Activated CD4-positive, alpha-beta T cell treated with anti-CD3 and anti-CD28 coated beads, Interleukin-2, amount 50 U/mL, for 4 hours (primary cell): ENCODE results near the gene PACSIN3.
A peak's percentile ranks its signal among the peaks of the same experiment; 100 is the strongest.

ENCODE experiments used
- DNase-seq, 2 experiments: peaks; one replicate each; pipeline ENCODE4 v3.0.0-alpha.2; 2020

The PACSIN3 gene

DNA sequence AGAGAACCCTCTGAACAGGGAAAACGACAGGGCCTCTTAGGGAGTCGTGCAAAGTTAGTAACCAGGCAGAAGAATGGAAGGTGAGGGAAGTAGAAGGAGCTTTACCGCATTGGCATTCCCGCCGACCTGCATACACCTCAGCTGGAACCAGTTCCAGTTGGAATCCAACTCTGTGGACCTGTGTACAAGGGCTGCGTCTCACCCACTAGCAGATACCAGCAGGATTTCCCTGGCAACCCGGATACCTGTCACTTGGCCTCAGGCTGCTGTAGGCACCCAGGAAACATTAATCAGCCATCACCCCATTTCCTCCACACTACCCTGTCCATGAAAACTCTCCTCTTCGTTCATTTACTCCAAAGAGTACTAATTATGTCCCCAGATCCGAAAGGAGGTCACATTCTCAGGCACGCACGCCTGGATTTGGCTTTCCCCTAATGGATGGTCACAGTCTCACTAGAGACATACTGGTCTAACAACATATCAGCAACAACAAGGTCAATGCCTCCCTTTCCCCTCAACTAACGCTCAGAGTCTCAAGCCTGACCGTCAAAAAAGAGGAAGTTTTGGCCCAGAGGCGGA is 10.4 kb downstream of the PACSIN3 start:
- DNase-seq = no peak

DNA sequence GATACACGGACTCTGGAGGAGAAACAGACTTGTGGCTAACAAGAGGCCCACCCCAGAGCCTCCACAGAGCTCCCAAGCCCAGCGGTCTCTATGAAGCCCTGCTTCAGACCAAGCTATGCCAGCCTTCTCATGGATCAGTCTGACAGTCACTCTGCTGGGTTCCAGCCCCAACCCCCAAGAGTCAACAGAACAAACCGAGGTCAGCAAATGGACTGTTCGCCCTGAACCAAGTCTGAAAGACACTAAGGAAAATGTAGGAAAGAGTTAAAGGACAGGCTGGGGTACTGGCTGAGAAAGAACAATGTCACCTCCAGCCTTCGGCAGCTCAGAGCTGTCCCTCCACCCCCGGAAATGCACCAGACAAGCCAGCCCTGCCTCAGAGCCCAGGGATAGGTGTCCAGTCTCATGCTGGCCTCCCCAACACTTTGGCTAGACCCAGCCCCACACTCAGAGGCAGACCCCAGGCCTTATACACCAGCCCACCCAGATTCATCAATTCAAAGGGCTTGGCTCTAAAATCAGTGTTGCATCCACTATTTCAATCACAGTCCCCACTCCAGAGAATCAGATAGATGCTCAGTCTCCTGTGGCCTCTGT is 13.4 kb downstream of the PACSIN3 start:
- DNase-seq = no peak

DNA sequence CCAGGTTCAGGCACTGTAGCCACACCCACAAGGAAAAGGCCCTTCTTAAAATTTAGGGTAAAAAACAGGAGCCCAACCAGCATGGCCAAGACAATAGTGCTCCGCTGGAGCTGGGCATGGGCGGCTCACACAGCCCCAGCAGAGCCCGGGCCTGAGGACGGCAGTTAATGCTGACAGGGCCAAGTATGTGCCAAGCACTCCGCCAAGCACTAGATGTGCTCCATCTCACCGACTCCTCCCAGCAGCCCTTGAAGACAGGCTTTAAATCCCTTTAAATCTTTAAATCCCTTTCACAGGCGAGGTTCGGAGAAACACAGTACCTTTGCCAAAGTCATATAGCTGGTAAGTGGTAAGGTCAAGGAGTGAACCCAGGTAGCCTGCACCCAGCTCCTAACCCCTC is 14.4 kb downstream of the PACSIN3 start:
- DNase-seq = no peak

DNA sequence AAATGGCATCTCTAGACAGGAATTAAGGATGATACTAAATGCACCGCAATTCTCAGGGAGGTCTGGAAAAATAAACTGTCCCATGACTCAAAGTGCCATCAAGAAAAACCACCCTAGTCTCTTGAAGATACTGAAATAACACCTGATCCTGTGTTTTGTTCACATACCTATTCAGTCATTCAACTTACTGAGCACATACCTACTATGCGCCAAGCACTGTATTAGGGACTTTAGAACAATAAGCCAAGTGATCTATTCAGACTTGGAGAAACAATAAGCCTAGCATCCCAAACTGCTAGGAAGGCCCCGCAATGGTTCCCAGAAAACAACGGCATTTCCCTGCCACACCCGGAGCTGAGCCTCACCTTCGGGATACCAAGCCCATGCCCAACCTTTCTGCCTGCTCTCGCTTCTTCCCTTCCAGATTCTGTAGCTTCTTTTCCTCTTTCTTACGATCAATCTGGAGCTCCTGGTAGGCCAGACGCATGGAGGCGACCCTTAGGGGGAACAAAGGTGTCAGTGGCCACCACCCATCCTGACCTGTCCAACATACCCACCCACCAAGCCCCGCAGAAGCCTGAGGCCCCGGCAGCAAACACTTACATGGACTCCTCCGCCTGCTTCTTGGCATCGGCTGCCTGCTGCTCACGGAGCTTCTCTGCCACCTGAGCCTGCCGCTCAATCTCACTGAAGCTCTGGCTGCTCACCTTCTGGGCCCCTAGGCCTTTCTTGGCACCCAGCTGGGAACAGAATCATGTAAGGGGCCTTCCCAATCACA is 15.0 kb downstream of the PACSIN3 start:
- DNase-seq = no peak

DNA sequence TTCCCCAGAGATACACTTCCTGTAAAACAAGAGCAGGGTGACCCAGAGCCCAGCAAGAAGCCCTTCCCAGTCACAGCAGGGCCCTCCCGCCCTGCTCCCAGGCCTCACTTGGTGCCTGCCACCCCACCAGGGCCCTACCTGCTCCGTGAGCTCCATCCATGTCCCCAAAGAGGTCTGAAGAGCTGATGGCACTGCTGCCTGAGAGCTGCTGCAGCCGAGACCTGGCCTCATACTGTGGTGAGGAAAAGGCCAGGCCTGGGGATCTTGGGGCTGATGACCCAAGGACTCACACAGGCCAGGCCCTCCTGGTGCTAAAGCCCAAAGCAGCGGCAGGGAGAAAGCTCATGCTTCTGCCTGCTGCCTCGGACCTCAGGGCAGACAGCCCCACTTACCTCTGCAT is 19.9 kb downstream of the PACSIN3 start:
- no peak for DNase-seq

DNA sequence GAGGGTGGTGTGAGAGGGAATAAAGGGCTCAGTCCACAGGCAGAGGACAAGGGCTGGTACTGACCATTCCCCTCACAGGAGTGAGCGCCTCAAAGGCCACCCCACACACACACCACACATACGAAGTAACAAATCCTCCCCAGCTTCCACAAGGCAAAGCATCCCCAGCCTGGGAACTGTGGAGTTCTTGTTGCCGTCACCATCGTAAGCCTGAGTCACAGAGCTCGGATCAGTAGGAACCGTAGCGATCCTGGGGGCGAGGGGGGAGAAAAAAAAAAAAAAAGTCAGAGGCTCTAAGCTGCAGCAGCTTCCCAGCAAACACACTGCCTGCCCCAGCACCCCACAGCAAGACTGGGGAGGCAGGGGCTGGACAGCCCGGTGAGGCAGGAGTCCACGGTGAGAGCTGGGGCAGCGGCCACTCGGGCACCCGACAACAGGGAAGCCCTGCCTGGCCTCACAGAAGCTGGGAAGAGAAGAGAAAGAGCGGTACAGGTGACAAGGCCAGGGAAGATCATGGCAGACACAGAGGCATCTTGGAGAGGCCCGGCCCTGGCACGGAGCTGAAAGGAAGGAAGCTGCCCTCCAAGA is 20.9 kb downstream of the PACSIN3 start:
- no peak for DNase-seq

DNA sequence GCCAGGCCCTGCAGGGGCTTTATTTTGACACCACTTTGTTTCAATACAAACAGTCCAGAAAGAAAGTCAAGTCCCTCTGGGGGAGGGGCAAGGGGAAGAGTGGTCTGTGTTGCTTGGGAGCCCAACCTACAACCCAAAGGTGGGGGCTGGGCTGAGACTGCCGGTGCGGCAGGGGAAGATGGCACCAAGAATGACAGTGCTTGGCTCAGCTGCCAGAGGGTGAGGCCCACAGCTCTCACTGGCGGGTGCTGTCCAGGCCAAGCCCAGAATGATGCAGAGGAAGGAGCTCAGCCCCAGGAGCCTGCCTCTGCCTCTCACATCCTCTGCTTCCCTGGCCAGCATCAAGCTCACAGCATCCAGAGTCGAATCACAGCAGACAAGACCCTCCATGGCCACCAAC is 21.9 kb downstream of the PACSIN3 start:
- no peak for DNase-seq

DNA sequence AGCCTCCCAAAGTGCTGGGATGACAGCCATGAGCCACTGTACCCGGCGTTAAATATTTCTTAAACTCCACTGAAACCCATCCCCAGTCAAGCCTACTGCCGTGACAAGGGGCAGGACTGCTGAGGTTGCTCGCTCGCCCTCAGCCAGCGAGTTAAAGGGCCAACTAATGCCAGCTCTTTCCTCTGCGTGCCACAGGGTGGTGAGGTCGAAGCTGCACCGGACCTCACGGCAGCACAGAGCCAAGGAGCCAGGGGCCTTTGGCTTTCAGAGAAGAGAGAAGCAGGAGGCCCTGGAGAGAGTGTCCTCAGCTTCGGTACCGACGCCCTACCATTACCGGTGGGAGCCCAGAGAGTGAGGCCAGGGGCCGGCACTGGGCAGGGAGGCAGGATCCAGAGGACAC is 22.3 kb downstream of the PACSIN3 start:
- no peak for DNase-seq

DNA sequence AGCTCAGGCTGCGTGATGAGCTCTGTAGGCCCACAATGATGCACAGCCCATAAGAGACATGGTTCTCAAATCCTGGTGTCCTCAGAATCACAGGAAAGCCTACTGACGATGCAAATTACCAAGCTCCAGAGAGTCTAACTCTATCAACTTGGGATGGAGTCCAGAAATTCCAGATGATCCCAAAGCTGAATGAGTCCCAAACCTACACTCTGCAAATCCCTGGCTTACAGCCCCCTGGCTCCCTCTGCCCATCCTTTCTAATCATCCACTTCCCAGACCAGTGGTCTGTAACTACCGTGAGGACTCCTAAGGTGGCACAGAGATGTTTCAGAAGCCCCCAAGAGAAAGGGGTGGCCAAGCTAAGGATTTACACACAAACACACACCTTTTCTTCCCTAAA is 23.0 kb downstream of the PACSIN3 start:
- no peak for DNase-seq

DNA sequence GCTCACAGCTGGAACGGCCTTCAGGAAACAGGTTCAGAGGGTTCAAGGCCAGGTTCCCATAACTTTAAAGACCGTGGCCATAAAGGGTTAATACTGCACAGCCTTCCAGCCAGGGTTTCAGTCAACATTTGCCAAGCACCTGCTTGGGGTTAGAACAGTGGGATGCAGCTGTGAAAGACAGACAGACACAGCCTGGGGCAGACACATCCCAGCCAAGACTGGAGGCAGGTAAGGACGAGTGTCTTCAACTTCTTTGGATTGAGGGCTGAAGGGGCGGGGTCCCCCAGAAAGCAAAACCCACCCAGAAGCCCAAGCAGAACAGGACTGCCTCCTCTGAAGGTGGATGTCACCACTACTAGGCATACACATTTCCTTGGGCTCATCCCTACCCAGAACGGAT is 23.8 kb downstream of the PACSIN3 start:
- no peak for DNase-seq

DNA sequence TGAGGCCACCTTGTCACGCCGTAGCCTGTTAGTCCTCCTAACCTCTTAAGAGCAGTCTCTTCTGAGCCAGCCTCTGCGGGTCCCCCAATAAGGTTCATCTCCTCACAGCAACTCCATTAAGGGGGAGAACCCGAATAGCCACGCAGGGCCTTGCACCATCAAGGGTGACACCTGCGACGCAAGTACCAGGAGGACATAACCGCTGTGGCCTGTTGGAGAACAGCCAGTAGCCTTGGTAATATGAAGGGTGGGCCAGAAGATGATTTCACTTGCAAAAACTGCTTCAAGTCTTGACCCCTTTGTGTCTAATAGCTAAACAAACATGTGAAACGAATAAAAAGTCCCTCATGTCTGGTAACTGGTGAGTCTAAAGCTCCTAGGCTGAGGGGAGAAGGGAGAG is 24.3 kb downstream of the PACSIN3 start:
- DNase-seq = no peak

DNA sequence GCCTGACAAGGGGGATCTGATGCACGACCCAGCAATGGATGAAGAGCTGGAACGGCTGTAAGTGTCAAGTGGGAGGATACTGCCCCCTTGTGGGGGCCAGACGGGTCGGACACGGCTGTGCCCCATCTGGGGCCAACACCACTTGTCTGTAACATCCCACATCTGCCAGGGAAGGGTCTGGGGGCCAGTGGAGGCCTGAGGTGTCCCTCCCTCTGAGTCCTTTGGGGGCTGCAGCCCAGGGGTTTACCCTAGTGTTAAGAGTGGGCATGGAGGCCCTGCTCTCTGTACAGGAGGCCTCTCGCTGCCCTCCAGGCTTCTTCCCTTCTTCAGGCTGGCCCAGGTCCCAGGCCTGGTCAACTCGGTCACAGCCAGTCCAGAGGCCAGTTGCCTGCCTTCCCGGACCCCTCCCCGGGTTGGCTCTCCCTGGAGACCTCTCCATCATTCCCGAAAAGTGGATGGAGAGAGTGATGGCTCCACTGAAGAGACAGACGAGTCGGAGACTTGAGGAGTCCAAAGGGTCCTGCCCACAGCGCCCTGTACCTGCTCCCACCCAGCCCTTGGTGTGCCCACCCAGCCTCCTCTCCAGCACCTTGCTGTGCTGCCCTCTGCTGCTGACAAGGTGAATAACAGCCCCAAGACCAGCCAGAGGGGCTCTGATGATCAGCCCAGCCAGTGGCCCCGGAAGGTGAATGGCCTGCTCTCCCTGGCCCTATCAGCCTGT is 24.9 kb downstream of the PACSIN3 start:
- peak; percentile 41 to 46 for DNase-seq

DNA sequence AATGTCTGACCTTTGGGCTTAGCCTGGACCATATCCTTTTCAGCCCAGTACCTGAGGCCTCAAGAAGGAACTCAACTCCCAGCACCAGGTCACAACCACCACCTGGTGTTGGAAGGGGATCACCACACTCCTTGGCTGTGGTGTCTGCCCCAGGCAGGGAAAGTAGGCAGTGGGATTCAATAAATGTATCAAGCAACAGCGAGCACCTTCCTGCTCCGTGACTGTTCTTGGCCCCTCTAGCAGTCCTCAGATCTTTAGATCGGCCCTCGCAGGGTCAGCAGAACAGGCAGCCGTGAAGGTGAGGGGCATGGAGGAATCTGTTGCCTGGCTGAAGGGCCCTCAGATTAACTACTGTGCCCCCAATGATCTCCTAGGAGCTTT is 25.5 kb downstream of the PACSIN3 start:
- DNase-seq = no peak

DNA sequence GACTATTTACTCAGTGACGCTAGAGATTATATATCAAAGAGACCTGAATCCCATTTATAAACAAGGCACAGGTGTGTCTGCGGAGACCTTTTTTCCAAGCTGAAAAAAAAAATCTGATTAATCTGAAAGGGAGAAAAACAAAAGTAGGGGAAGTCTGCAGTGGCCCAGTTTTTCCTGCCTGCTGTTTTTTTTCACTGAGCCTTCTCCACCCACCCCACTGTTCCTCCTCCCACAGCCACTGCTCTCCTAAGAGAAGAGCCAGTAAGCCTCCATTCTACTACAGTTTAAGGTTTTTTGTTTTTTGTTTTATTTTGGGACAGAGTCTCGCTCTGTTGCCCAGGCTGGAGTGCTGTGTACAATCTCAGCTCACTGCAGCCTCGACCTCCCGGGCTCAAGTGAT is 28.0 kb downstream of the PACSIN3 start:
- no peak for DNase-seq

DNA sequence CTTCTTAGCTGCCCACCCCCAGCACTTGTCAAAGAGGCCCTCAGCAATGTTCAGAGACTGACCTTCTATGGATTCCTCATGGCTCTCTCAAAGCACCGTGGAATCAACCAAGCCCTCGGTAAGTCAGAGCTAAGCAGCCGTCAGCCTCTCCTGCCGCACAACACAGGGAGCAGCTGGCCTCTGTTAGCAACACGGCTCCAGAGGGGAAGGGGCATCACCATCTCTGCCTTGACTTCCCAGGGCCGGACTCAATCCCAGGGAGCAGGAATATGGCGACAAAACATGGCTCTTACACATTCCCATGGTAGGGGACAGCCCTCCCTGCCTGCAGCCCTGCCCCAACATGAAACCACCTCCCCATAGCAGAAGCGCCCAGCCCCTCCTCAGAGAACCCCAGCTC is 28.4 kb downstream of the PACSIN3 start:
- DNase-seq = no peak

DNA sequence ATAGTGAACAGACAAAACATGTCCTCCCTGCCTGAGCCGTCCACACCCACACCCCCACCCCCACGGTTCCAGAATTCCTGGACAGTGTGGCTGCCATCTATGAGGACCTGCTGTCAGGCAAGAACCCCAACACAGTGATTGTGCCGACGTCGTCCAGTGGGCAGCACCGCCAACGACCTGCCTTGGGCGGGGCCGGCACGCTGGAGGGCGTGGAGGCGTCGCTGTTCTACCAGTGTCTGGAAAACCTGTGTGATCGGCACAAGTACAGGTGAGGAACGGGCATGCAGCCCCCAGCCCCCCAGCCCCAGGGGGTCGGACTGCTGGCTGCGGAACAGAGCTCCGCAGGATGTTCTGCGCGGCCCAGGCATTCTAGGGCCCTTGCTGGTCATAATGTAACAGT is 29.3 kb downstream of the PACSIN3 start:
- no peak for DNase-seq

DNA sequence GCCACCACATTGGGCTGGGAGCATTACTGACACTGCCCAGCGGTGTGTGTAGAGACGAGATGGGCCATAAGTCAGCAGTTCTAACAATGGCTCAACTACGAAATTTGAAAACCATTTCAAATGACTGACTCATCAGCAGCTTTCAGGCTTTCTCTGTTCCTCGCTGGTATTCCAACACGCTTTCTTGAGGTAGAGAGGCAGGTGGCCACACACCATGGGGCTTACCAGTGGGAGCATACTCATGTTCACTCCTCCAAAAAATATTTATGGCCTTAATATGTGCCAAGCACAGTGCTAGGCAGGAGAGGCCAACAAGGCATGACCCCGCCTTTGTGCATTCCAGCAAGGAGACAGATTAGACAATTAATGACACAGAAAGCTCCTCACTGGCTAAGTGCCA is 29.9 kb downstream of the PACSIN3 start:
- no peak for DNase-seq

DNA sequence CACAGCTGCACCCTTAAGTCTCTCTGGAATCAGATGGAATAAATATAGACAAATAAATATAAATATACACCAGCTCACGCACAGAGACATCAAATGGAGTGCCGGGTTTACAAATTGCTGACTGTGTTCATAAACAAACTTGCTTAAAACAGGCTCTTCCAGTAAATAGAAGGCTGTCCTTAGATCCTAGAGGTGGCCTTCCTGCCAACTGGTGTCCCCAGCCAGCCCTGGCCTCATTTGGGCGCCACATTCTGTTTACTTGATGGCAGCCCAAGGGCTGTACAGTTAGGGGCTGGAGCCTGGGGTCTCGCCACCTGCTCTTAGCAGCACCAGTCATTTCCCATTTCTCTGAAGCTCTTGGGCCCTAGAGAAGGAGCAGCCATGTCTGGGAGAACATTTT is 30.4 kb downstream of the PACSIN3 start:
- no peak for DNase-seq

DNA sequence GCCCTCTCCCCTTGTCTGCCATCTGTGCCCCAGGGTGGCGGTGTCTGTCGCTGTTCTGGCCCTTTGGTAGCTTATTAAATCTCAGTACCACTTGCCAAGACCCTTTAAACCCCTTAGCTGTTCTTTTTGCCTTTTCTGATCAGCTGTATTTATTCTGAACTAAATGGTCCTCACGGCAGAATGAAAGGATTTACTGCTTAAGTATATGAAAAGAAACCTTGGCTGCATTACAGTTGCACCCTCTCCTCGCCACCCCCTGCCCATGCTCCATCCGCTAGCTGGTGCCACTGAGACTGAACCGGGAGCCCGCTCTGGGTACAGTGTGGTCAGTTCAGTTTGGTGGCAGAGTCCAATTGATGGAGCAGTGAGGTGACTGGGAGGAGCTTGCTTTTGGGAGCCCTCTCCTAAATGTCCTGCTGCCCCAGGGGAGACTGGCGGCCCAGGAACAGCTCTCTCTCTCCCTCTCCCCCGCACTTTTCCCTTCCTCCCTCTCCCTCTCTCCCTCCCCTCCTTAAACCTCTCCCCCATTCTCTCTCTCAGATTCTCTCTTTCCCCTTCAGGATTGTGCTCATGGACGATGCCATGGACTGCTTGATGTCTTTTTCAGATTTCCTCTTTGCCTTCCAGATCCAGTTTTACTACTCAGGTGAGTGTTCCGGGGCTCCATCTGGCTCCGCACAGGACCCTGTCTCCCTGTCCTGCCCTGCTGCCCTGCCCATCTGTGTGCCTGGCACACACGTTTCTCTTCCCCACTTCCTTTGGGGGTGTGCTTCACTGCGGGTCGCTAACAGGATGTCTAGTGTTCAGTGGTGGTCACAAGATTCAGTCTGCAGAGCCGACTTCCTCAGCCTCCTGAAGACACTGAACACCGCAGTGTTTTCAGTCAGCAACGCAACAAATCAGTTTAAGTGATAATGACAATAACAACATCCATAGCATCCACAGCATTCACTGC is 31.3 kb downstream of the PACSIN3 start:
- no peak for DNase-seq

DNA sequence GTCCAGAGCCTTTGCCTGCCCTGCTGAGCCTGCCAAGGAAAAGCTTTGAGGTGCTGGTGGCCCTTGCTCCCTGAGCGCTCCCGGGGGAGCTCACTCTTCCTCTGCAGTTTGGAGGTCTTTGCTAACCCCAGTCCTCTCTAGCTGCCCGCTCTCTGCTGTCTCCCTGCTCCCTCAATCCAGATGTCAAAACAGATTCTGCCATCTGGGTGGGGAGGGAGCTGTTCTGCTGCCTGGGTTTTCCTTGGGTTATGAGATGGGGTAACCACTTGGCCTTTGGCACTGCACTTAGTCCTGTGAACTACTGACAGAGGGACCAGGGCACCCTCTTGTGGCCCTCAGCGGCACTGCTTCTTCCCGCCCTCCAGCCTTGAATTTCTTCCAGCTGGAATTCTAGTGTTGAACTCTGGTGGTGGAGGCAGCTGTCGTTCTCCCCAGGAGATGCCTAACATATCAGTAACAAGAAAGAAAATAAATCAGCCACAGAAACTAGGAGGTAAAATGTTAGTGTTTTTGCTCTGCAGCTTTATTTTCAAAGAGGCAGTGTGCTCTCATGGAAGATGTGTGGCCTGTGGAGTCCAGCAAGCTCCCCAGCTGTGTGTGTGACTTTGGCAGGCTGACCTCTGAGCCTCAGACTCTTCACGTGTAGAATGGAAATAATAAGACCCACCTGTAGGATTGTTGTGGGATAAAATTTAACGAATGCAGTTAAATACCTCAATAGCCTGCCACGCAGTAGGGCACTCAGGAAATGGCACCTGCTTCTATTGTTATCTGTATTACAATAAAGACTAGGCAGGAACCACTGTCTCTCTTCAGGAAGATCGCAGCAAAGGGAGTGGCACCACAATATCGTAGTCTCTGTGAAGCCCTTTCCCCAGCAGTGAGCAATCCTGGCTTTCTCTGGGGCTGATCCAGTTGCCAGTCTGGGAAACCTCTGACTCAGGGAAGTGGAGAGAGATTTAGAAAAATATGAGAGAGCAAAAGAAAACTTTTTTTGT is 33.0 kb downstream of the PACSIN3 start:
- peak; percentile 41 to 42 for DNase-seq
